ENCODE measurements around the gene TSHZ3.

TSHZ3 gene

DNA sequence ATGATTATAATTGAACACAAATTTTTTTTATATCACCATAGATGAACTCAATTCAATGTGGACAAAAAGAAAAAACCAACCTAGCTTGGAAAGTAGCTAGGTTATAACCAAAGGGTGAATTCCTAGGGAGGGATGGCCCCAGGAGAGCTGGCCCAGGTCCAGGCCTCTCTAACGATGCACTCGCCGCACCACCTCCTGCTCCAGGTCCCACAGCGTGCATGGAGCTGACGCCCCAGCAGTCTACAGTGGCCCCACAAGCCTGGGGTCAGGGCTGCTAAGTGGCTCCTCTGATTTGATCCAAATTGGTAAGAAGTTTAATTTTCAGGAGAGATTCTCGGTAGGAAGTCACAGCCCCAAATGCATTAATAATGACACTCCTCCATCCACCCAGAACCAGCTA is 48.8 kb downstream of the TSHZ3 start:
- no peak overlapping the region for H3K4me3 ChIP-seq (ENCODE audit: low read depth, low read length)
- DNase-seq (ENCODE audit: low read depth), result no peak
- TF ChIP-seq, protein P1, sequence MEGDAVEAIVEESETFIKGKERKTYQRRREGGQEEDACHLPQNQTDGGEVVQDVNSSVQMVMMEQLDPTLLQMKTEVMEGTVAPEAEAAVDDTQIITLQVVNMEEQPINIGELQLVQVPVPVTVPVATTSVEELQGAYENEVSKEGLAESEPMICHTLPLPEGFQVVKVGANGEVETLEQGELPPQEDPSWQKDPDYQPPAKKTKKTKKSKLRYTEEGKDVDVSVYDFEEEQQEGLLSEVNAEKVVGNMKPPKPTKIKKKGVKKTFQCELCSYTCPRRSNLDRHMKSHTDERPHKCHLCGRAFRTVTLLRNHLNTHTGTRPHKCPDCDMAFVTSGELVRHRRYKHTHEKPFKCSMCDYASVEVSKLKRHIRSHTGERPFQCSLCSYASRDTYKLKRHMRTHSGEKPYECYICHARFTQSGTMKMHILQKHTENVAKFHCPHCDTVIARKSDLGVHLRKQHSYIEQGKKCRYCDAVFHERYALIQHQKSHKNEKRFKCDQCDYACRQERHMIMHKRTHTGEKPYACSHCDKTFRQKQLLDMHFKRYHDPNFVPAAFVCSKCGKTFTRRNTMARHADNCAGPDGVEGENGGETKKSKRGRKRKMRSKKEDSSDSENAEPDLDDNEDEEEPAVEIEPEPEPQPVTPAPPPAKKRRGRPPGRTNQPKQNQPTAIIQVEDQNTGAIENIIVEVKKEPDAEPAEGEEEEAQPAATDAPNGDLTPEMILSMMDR (IDR thresholded peaks at IDR 0.05; ENCODE audit: control insufficient read depth, extremely low read depth, insufficient read depth), result no peak

DNA sequence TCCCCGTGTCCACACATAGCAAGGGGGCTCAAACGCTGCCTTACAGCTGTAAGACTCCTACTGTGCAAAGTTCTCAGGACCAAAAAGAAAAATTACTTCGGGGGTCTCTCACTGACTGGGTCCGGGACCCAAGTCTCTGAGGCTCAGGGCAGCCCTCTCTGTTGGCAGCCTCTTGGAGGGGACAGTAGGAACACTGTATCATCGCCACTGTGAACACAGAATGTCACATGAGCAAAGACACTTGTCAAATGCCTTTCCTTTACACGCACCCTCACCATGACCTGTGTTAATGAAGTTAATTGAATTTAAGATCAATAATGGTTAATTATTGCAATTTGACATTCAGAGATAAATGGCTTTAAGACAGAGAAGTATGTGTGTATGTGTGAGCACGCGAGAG is 49.6 kb downstream of the TSHZ3 start:
- no peak for DNase-seq (ENCODE audit: low read depth)
- no peak overlapping the region for H3K4me3 ChIP-seq (ENCODE audit: low read depth, low read length)
- TF ChIP-seq, protein P1 (IDR thresholded peaks at IDR 0.05; ENCODE audit: control insufficient read depth, extremely low read depth, insufficient read depth), result no peak

DNA sequence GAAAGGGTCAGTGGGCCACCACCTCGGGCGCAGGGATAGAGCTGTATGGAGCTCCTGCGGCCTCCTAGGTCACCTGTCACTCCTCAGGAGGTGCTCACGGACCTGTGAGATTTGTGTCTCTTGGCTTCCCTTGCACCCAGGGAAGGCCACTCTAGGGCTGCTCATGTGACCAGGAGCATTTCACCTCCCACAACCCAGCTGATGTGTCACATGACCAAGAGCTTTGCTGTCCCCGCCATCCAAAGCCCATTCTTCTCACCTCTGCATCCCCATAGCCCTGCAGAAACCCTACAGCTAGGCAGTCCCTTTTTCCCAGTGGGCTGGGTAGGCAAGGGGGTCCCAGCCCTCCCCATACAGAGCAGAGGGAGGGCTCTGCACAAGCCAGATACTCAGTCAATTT is 51.2 kb downstream of the TSHZ3 start:
- TF ChIP-seq, protein P1 (IDR thresholded peaks at IDR 0.05; ENCODE audit: control insufficient read depth, extremely low read depth, insufficient read depth), result no peak
- H3K4me3 ChIP-seq (ENCODE audit: low read depth, low read length), result no peak overlapping the region
- no peak for DNase-seq (ENCODE audit: low read depth)

DNA sequence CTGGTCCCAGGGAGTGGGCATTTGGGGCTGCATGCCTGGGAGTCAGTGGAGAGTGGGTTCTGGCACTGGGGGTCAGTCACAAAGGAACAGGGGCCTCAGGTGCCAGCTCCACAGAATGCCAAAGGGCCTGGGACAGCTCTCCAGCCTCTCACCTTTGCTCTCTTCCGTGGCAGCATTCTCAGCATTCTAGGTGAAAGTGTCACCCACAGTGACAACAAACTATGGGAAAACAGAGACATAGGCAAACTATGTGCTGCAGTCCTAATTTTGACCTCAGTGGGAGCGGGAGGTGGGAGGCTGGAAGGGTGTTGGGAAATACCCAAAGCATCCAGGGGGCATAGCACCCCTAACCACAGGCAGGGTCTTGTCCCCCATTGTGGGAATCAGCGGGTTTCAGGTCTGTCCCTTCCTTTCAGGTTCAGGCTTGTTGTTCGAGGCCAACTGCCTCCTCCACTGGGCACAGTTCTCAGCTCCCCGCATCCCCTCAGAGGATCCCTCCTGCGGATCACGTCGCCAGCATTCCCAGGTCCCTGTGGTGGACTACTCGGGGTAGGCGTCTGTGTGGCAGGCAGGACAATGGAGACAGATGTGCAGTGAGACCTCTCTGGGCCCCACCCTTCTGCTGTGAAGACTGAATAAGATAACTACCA is 52.4 kb downstream of the TSHZ3 start:
- TF ChIP-seq, protein P1 (IDR thresholded peaks at IDR 0.05; ENCODE audit: control insufficient read depth, extremely low read depth, insufficient read depth), result no peak
- no peak for DNase-seq (ENCODE audit: low read depth)
- H3K4me3 ChIP-seq (ENCODE audit: low read depth, low read length), result no peak overlapping the region

DNA sequence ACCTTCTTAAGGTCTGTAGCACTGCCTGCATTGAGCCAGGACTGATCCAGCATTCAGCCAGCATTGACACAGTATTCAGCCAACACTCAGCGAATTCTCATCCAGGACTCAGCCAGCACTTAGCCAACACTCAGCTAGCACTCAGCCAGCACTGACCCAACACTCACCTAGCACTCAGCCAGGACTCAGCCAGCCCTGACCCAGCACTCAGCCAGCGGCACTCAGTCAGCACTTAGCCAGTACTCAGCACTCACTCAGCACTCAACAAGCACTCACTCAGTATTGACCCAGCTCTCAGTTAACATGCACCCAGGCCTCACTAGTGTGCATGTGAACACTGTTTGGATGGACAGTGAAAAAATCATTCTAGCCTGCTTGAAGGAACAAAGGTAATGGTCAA is 55.0 kb downstream of the TSHZ3 start:
- H3K4me3 ChIP-seq (ENCODE audit: low read depth, low read length), result no peak overlapping the region
- no peak for DNase-seq (ENCODE audit: low read depth)
- TF ChIP-seq, protein P1 (IDR thresholded peaks at IDR 0.05; ENCODE audit: control insufficient read depth, extremely low read depth, insufficient read depth), result no peak

DNA sequence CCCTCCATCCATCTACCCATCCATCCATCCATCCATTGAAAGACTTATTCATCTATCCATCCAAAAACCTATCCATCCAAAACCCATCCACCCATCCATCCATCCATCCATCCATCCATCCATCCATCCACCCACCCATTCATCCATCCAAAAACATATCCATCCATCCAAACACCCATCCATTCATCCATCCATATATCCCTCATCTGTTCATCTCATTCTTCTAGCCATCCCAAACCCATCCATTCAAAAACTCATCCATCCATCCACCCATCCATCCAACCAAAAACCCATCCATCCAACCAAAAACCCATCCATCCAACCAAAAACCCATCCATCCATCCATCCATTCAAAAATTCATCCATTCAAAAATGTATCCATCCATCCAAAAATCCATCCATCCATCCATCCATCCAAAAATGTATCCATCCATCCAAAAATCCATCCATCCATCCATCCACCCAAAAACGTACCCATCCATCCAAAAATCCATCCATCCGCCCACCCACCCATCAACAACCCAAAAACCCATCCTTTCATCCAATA is 56.5 kb downstream of the TSHZ3 start:
- DNase-seq (ENCODE audit: low read depth), result no peak
- H3K4me3 ChIP-seq (ENCODE audit: low read depth, low read length), result no peak overlapping the region
- TF ChIP-seq, protein P1 (IDR thresholded peaks at IDR 0.05; ENCODE audit: control insufficient read depth, extremely low read depth, insufficient read depth), result no peak
